ENCODE results near the gene EDNRB. TPM values are rescaled to one million over a fixed set of nuclear protein-coding genes. Genes with fewer than 3 reads are reported as not detected.

Gene EDNRB
- total RNA-seq, 1 experiment from 2014 or later, result 0.22 TPM

DNA sequence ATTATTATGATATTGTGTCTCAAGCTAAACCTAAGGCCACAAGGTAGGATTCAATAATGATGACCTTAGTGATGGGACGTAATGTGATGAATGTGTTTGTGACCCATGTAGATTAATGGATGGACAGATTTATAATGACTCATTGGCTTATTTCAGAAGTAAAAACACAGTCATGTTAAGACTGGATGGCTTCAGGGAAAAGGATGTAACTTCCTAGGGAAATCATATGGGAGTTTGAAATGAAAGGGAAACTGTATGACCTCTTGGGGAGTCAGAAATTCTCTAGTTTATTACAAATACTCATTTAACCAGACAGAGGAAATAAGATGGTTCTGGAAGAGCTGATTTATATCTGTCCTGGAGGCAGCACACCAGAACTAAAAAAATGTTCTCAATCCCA, 2.9 kb downstream of the EDNRB start:
- no peak for ATAC-seq
- H3K4me3 ChIP-seq (replicated peaks in 1 of 2; ENCODE audit: low read depth in 1 of 2, low read length in 2 of 2), result no peak overlapping the region
- no peaks in the 10 kb centered on the region for H3K36me3 ChIP-seq (ENCODE audit: control insufficient read depth in 1 of 2, insufficient read depth in 2 of 2, low read length in 2 of 2)
- POLR2A ChIA-PET, result no interaction called here
- H3K4me2 ChIP-seq (ENCODE audit: low read length), result no peak overlapping the region
- no peak for DNase-seq (ENCODE audit: low read depth, low spot score)
- H3K9me3 ChIP-seq (ENCODE audit: control insufficient read depth in 1 of 2, insufficient read depth in 1 of 2, low read depth in 1 of 2, low read length in 2 of 2), result peaks cover 0 to 3% of the 10 kb centered on the region in 2 experiments; a peak in 2 of 4 replicates
- no peaks in the 10 kb centered on the region for H3K27me3 ChIP-seq (ENCODE audit: insufficient read depth, low read length)
- H2AFZ ChIP-seq (ENCODE audit: low read depth, low read length, poor library complexity, severe bottlenecking), result no peak overlapping the region
- no peak overlapping the region for H3K9ac ChIP-seq (ENCODE audit: low read length)
- no peaks in the 10 kb centered on the region for H4K20me1 ChIP-seq (ENCODE audit: insufficient read depth)
- no peaks in the 10 kb centered on the region for H3K4me1 ChIP-seq (ENCODE audit: control insufficient read depth in 1 of 2, insufficient read depth in 2 of 2, low read length in 2 of 2)
- intact Hi-C loops (cut with micrococcal nuclease), result no loop called here
- RAD21 ChIA-PET (ENCODE audit: low non-redundant PET in 1 of 2, low total read pairs in 2 of 2, uncharacterized antibody in 2 of 2, unreplicated experiment in 2 of 2), result no interaction called here
- H3K9me2 ChIP-seq (ENCODE audit: insufficient read depth), result no peaks in the 10 kb centered on the region
- H3K79me2 ChIP-seq (ENCODE audit: insufficient read depth, low read length), result no peaks in the 10 kb centered on the region
- no TSS peak for BruUV-seq (replicated peaks)
- CTCF ChIA-PET, result no interaction called here
- no peak overlapping the region for H3K27ac ChIP-seq (ENCODE audit: low read depth, low read length)
- TF ChIP-seq ZNF274 (IDR thresholded peaks at IDR 0.05; ENCODE audit: low read depth, low read length) (no peak), SRF (IDR thresholded peaks at IDR 0.05; ENCODE audit: low read depth) (no peak)

DNA sequence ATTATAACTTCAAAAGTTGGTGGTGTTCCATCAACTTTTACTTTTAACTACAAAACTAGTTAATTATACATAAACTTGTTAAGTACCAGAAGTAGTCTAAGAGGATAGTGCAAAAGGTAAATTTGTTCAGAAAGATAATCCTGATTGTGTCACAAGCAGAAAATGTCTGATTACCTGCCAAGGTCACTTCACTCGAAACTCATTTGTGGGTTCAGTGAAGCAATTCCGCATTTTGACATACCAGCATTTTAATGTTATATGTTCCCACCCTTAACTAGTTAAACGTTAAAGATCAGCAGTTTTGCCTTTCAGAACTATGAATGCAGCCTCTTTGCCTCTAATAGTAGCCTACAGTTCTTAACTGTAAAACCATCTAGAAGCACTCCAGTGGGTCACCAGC, 5.6 kb downstream of the EDNRB start:
- DNase-seq (ENCODE audit: low read depth, low spot score) (no peak), ATAC-seq (no peak)
- no peaks in the 10 kb centered on the region for H4K20me1 ChIP-seq (ENCODE audit: insufficient read depth)
- no peak overlapping the region for H3K4me2 ChIP-seq (ENCODE audit: low read length)
- H3K9me3 ChIP-seq (ENCODE audit: control insufficient read depth in 1 of 2, insufficient read depth in 1 of 2, low read depth in 1 of 2, low read length in 2 of 2), result peaks cover 0 to 3% of the 10 kb centered on the region in 2 experiments; a peak in 1 of 4 replicates
- no peaks in the 10 kb centered on the region for H3K9me2 ChIP-seq (ENCODE audit: insufficient read depth)
- no peak overlapping the region for H3K27ac ChIP-seq (ENCODE audit: low read depth, low read length)
- no TSS peak for BruUV-seq (replicated peaks)
- RAD21 ChIA-PET (ENCODE audit: low non-redundant PET in 1 of 2, low total read pairs in 2 of 2, uncharacterized antibody in 2 of 2, unreplicated experiment in 2 of 2), result no interaction called here
- POLR2A ChIA-PET, result no interaction called here
- H2AFZ ChIP-seq (ENCODE audit: low read depth, low read length, poor library complexity, severe bottlenecking), result no peak overlapping the region
- CTCF ChIA-PET, result no interaction called here
- no peak overlapping the region for H3K4me3 ChIP-seq (replicated peaks in 1 of 2; ENCODE audit: low read depth in 1 of 2, low read length in 2 of 2)
- H3K9ac ChIP-seq (ENCODE audit: low read length), result no peak overlapping the region
- intact Hi-C loops (cut with micrococcal nuclease), result no loop called here
- no peaks in the 10 kb centered on the region for H3K4me1 ChIP-seq (ENCODE audit: control insufficient read depth in 1 of 2, insufficient read depth in 2 of 2, low read length in 2 of 2)
- no peaks in the 10 kb centered on the region for H3K79me2 ChIP-seq (ENCODE audit: insufficient read depth, low read length)
- H3K36me3 ChIP-seq (ENCODE audit: control insufficient read depth in 1 of 2, insufficient read depth in 2 of 2, low read length in 2 of 2), result no peaks in the 10 kb centered on the region
- no peaks in the 10 kb centered on the region for H3K27me3 ChIP-seq (ENCODE audit: insufficient read depth, low read length)
- no peak for TF ChIP-seq CEBPB (IDR thresholded peaks at IDR 0.05; ENCODE audit: low read depth)
- TF ChIP-seq, protein P1, sequence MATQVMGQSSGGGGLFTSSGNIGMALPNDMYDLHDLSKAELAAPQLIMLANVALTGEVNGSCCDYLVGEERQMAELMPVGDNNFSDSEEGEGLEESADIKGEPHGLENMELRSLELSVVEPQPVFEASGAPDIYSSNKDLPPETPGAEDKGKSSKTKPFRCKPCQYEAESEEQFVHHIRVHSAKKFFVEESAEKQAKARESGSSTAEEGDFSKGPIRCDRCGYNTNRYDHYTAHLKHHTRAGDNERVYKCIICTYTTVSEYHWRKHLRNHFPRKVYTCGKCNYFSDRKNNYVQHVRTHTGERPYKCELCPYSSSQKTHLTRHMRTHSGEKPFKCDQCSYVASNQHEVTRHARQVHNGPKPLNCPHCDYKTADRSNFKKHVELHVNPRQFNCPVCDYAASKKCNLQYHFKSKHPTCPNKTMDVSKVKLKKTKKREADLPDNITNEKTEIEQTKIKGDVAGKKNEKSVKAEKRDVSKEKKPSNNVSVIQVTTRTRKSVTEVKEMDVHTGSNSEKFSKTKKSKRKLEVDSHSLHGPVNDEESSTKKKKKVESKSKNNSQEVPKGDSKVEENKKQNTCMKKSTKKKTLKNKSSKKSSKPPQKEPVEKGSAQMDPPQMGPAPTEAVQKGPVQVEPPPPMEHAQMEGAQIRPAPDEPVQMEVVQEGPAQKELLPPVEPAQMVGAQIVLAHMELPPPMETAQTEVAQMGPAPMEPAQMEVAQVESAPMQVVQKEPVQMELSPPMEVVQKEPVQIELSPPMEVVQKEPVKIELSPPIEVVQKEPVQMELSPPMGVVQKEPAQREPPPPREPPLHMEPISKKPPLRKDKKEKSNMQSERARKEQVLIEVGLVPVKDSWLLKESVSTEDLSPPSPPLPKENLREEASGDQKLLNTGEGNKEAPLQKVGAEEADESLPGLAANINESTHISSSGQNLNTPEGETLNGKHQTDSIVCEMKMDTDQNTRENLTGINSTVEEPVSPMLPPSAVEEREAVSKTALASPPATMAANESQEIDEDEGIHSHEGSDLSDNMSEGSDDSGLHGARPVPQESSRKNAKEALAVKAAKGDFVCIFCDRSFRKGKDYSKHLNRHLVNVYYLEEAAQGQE (IDR thresholded peaks at IDR 0.05; ENCODE audit: low read depth), result no peak
- TF ChIP-seq, protein P2, sequence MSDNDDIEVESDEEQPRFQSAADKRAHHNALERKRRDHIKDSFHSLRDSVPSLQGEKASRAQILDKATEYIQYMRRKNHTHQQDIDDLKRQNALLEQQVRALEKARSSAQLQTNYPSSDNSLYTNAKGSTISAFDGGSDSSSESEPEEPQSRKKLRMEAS (IDR thresholded peaks at IDR 0.05), result no peak
- TF ChIP-seq POLR2A (IDR thresholded peaks at IDR 0.05; ENCODE audit: borderline replicate concordance, extremely low read depth, insufficient read depth, insufficient read length), result no peak
- no peak for TF ChIP-seq RAD21 (IDR thresholded peaks at IDR 0.05; ENCODE audit: low read depth)
- TF ChIP-seq, protein P3, sequence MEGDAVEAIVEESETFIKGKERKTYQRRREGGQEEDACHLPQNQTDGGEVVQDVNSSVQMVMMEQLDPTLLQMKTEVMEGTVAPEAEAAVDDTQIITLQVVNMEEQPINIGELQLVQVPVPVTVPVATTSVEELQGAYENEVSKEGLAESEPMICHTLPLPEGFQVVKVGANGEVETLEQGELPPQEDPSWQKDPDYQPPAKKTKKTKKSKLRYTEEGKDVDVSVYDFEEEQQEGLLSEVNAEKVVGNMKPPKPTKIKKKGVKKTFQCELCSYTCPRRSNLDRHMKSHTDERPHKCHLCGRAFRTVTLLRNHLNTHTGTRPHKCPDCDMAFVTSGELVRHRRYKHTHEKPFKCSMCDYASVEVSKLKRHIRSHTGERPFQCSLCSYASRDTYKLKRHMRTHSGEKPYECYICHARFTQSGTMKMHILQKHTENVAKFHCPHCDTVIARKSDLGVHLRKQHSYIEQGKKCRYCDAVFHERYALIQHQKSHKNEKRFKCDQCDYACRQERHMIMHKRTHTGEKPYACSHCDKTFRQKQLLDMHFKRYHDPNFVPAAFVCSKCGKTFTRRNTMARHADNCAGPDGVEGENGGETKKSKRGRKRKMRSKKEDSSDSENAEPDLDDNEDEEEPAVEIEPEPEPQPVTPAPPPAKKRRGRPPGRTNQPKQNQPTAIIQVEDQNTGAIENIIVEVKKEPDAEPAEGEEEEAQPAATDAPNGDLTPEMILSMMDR (IDR thresholded peaks at IDR 0.05 in 2 of 3, conservative IDR thresholded peaks at IDR 0.05 in 1 of 3; ENCODE audit: borderline replicate concordance in 1 of 3, insufficient read depth in 1 of 3, low read depth in 2 of 3, low read length in 2 of 3), result no peak
- TF ChIP-seq EZH2 (IDR thresholded peaks at IDR 0.05), result no peak
- no peak for TF ChIP-seq TCF7L2 (IDR thresholded peaks at IDR 0.05; ENCODE audit: borderline replicate concordance, extremely low read depth, insufficient read depth, insufficient read length)
- no peak for TF ChIP-seq ZNF274 (IDR thresholded peaks at IDR 0.05; ENCODE audit: low read depth, low read length)
- no peak for TF ChIP-seq EZH2phosphoT487 (IDR thresholded peaks at IDR 0.05; ENCODE audit: borderline replicate concordance)
- no peak for TF ChIP-seq CBX3 (IDR thresholded peaks at IDR 0.05; ENCODE audit: low read depth)
- TF ChIP-seq, protein P4, sequence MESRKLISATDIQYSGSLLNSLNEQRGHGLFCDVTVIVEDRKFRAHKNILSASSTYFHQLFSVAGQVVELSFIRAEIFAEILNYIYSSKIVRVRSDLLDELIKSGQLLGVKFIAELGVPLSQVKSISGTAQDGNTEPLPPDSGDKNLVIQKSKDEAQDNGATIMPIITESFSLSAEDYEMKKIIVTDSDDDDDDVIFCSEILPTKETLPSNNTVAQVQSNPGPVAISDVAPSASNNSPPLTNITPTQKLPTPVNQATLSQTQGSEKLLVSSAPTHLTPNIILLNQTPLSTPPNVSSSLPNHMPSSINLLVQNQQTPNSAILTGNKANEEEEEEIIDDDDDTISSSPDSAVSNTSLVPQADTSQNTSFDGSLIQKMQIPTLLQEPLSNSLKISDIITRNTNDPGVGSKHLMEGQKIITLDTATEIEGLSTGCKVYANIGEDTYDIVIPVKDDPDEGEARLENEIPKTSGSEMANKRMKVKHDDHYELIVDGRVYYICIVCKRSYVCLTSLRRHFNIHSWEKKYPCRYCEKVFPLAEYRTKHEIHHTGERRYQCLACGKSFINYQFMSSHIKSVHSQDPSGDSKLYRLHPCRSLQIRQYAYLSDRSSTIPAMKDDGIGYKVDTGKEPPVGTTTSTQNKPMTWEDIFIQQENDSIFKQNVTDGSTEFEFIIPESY (IDR thresholded peaks at IDR 0.05; ENCODE audit: extremely low read depth, insufficient replicate concordance, low read length), result no peak

Measured in HCT116 (cell line).